Activated CD4-positive, alpha-beta T cell treated with anti-CD3 and anti-CD28 coated beads for 48 hours (primary cell): ENCODE measurements around the gene NCK2.

Experiments used
- DNase-seq: peaks from one replicate; pipeline ENCODE4 v3.0.0-alpha.2; 2020

NCK2 gene

GRCh38 chr2:105744909-105745853 lies at the start of gene NCK2:
Gene NCK2, plus strand, starts transcription at chr2:105744912. Its CDS starts 110,152 bp downstream, at chr2:105855064.
- peak; percentile 49 for DNase-seq

GRCh38 chr2:105697781-105698449 lies 46.8 kb upstream of the NCK2 start:
- no peak for DNase-seq

GRCh38 chr2:105698820-105699219 lies 45.9 kb upstream of the NCK2 start:
- DNase-seq = no peak

- no peak for DNase-seq
Measured at GRCh38 chr2:105701042-105701441, 43.7 kb upstream of the NCK2 start.

GRCh38 chr2:105708697-105709096 lies 36.0 kb upstream of the NCK2 start:
- no peak for DNase-seq

- DNase-seq = no peak
Measured at GRCh38 chr2:105711394-105711793, 33.3 kb upstream of the NCK2 start.

GRCh38 chr2:105712166-105712915 lies 32.4 kb upstream of the NCK2 start:
- DNase-seq = no peak

- DNase-seq = no peak
Measured at GRCh38 chr2:105712981-105713596, 31.6 kb upstream of the NCK2 start.

GRCh38 chr2:105714141-105714540 lies 30.6 kb upstream of the NCK2 start:
- DNase-seq = no peak

GRCh38 chr2:105718846-105719481 lies 25.7 kb upstream of the NCK2 start:
- no peak for DNase-seq

GRCh38 chr2:105721991-105722511 lies 22.7 kb upstream of the NCK2 start:
- DNase-seq = no peak

GRCh38 chr2:105722726-105723297 lies 21.9 kb upstream of the NCK2 start:
- DNase-seq = no peak

GRCh38 chr2:105723431-105723830 lies 21.3 kb upstream of the NCK2 start:
- DNase-seq = no peak

GRCh38 chr2:105725388-105725787 lies 19.3 kb upstream of the NCK2 start:
- no peak for DNase-seq

GRCh38 chr2:105730170-105730569 lies 14.5 kb upstream of the NCK2 start:
- DNase-seq = no peak

GRCh38 chr2:105731511-105731910 lies 13.2 kb upstream of the NCK2 start:
- DNase-seq = no peak

GRCh38 chr2:105732101-105732500 lies 12.6 kb upstream of the NCK2 start:
- DNase-seq = no peak

GRCh38 chr2:105732955-105733607 lies 11.6 kb upstream of the NCK2 start:
- no peak for DNase-seq

- DNase-seq = no peak
Measured at GRCh38 chr2:105733875-105734274, 10.8 kb upstream of the NCK2 start.

GRCh38 chr2:105734762-105735538 lies 9.8 kb upstream of the NCK2 start:
- DNase-seq = no peak
